Right atrium auricular region (tissue), 2 donors: Measurements from ENCODE around the gene ERMP1. TPM values are rescaled to one million over a fixed set of nuclear protein-coding genes. Genes with fewer than 3 reads are reported as not detected.

Experiments
- DNase-seq: peaks from one replicate; pipeline ENCODE4 v3.0.0-alpha.2; 2019; ENCODE audit warnings: low spot score
- H3K27ac ChIP-seq, 2 donors: fragments of 200-600 bp; sonication (generic); 1 replicate in 1 of 2; 2 replicates in 1 of 2; pipeline ENCODE4 v1.5.1; 2016 to 2019
- H3K27me3 ChIP-seq, 2 donors: fragments of 200-600 bp; sonication (generic); one replicate each; pipeline versions ENCODE4 v1.5.1 to v1.6.0; 2017 to 2019
- H3K36me3 ChIP-seq: fragments of 200-600 bp; sonication (generic); one replicate; pipeline ENCODE4 v1.5.1; 2016
- H3K4me1 ChIP-seq, 2 donors: fragments of 200-600 bp; sonication (generic); one replicate each; pipeline versions ENCODE4 v1.5.1 to v1.6.0; 2017 to 2019
- H3K4me3 ChIP-seq, 2 donors: fragments of 200-600 bp; sonication (generic); 1 replicate in 1 of 2; 2 replicates in 1 of 2; pipeline ENCODE4 v1.5.1; 2017 to 2019; ENCODE audit warnings: mild to moderate bottlenecking in 1 of 2, moderate library complexity in 1 of 2
- H3K9me3 ChIP-seq, 2 donors: fragments of 200-600 bp; sonication (generic); one replicate each; pipeline ENCODE4 v1.5.1; 2019
- CTCF ChIP-seq, 2 donors: fragments of 200-600 bp; sonication (generic); IDR thresholded peaks; one replicate each; pipeline ENCODE4 v1.5.1; 2019; ENCODE audit warnings: antibody characterized with exemption in 2 of 2
- total RNA-seq, 2 donors: library from RNA; depleted of rRNA; stranded (reverse); fragments of >200 nt; gene quantifications; one replicate each; pipeline ENCODE4 v1.1.0, GENCODE V29; 2016

ERMP1 gene
- total RNA-seq, 2 donors from 2014 or later: 10.8 to 27.8 TPM

- no peak for TF ChIP-seq CTCF (IDR thresholded peaks at IDR 0.05)
- H3K4me3 ChIP-seq: no peak overlapping the region
- H3K4me1 ChIP-seq: no peaks in the 10 kb centered on the region
- no peaks in the 10 kb centered on the region for H3K36me3 ChIP-seq
- H3K27ac ChIP-seq: no peak overlapping the region
- DNase-seq: no peak
- H3K27me3 ChIP-seq: no peaks in the 10 kb centered on the region
- no peaks in the 10 kb centered on the region for H3K9me3 ChIP-seq
These were observed 20.1 kb upstream of the ERMP1 start for GRCh38 chr9:5852987-5853386.

GRCh38 chr9:5851445-5851844 is 18.5 kb upstream of the ERMP1 start:
- Histone ChIP-seq H3K36me3 (no peaks in the 10 kb centered on the region), H3K4me3 (no peak overlapping the region), H3K4me1 (no peaks in the 10 kb centered on the region), H3K27me3 (no peaks in the 10 kb centered on the region), H3K9me3 (no peaks in the 10 kb centered on the region), H3K27ac (no peak overlapping the region)
- TF ChIP-seq CTCF (IDR thresholded peaks at IDR 0.05): no peak
- DNase-seq: no peak

- H3K36me3 ChIP-seq: no peaks in the 10 kb centered on the region
- no peak overlapping the region for H3K27ac ChIP-seq
- no peak overlapping the region for H3K4me3 ChIP-seq
- TF ChIP-seq CTCF (IDR thresholded peaks at IDR 0.05): no peak
- DNase-seq: no peak
- no peaks in the 10 kb centered on the region for H3K4me1 ChIP-seq
- no peaks in the 10 kb centered on the region for H3K27me3 ChIP-seq
- no peaks in the 10 kb centered on the region for H3K9me3 ChIP-seq
These were observed 17.8 kb upstream of the ERMP1 start for GRCh38 chr9:5850724-5851122.

- Histone ChIP-seq H3K27me3 (no peaks in the 10 kb centered on the region), H3K4me1 (no peaks in the 10 kb centered on the region), H3K4me3 (no peak overlapping the region), H3K36me3 (no peaks in the 10 kb centered on the region), H3K27ac (no peak overlapping the region), H3K9me3 (no peaks in the 10 kb centered on the region)
- no peak for TF ChIP-seq CTCF (IDR thresholded peaks at IDR 0.05)
- no peak for DNase-seq
These were observed 15.5 kb upstream of the ERMP1 start for GRCh38 chr9:5848372-5848882.

GRCh38 chr9:5846501-5846921 is 13.6 kb upstream of the ERMP1 start:
- Histone ChIP-seq H3K36me3 (no peaks in the 10 kb centered on the region), H3K4me3 (no peak overlapping the region), H3K4me1 (no peaks in the 10 kb centered on the region), H3K27me3 (no peaks in the 10 kb centered on the region), H3K9me3 (no peaks in the 10 kb centered on the region), H3K27ac (no peak overlapping the region)
- DNase-seq: no peak
- no peak for TF ChIP-seq CTCF (IDR thresholded peaks at IDR 0.05)

GRCh38 chr9:5846096-5846495 is 13.2 kb upstream of the ERMP1 start:
- no peaks in the 10 kb centered on the region for H3K4me1 ChIP-seq
- H3K36me3 ChIP-seq: no peaks in the 10 kb centered on the region
- no peaks in the 10 kb centered on the region for H3K27me3 ChIP-seq
- no peak for DNase-seq
- no peaks in the 10 kb centered on the region for H3K9me3 ChIP-seq
- H3K27ac ChIP-seq: no peak overlapping the region
- TF ChIP-seq CTCF (IDR thresholded peaks at IDR 0.05): no peak
- no peak overlapping the region for H3K4me3 ChIP-seq
